ENCODE measurements around the gene MLKL. TPM values are rescaled to one million over a fixed set of nuclear protein-coding genes. Genes with fewer than 3 reads are reported as not detected.
"Not testable (repeated sequence)": the region's sequence is repeated elsewhere in the genome, so short reads cannot be mapped to it uniquely, and the experiment has no call there.

Gene MLKL
- total and polyA plus RNA-seq, 2 donors: 5.2 to 10.7 TPM

- 89% methylated on average over 12 of the region's 12 CpGs for WGBS
- Histone ChIP-seq H3K27ac (ENCODE audit: low read depth) (no peak overlapping the region), H3K36me3 (ENCODE audit: insufficient read depth) (no peaks in the 10 kb centered on the region), H3K4me3 (ENCODE audit: low read depth, low read length) (no peak overlapping the region), H3K4me1 (ENCODE audit: insufficient read depth) (no peaks in the 10 kb centered on the region)
- DNase-seq (ENCODE audit: extremely low spot score): no peak
Measured at GRCh38 chr16:74725651-74726455, 25.2 kb upstream of the MLKL start.

DNA sequence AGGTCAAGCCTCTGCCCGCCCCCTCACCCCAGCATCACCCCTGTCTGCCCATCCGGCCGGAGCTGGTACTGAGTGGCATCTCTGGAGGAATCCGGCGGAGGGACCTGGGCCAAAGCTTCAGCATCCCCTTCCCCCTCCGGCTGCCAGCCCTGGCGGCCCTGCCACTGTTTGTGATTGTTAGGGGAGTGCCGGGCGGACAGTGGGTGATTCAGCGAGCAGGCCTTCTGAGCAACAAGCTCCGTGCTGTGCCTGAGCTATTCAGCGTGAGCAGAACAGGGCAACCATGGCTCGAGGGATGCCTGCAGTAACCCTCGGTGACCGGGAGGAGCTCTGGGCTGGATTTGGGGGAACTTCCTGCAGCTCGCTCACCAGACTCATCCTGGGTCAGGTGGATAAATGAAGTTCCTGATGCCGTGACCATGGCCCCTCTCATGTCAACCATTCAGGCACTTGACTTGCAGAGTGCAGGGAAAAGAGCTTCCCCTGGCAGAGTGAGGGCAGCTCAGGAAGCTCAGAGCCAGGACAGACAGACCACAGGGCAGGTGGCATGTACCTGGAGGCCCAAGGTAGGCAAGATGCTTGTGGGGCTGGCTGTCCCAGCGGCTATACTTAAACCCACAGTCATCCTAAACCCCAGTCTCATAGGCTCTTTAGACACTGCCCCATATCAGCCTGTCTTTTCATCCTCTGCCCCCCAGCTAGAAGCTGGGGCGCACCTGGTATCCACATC lies 24.3 kb upstream of the MLKL start:
- no peaks in the 10 kb centered on the region for H3K4me1 ChIP-seq (ENCODE audit: insufficient read depth)
- 47% methylated on average over 19 of the region's 19 CpGs for WGBS
- no peak overlapping the region for H3K4me3 ChIP-seq (ENCODE audit: low read depth, low read length)
- no peaks in the 10 kb centered on the region for H3K36me3 ChIP-seq (ENCODE audit: insufficient read depth)
- no peak for DNase-seq (ENCODE audit: extremely low spot score)
- H3K27ac ChIP-seq (ENCODE audit: low read depth): no peak overlapping the region

GRCh38 chr16:74723256-74723655 lies 22.6 kb upstream of the MLKL start:
- WGBS: 77% methylated on average over 7 of the region's 7 CpGs
- no peak overlapping the region for H3K27ac ChIP-seq (ENCODE audit: low read depth)
- no peaks in the 10 kb centered on the region for H3K36me3 ChIP-seq (ENCODE audit: insufficient read depth)
- no peak overlapping the region for H3K4me3 ChIP-seq (ENCODE audit: low read depth, low read length)
- H3K4me1 ChIP-seq (ENCODE audit: insufficient read depth): no peaks in the 10 kb centered on the region
- DNase-seq (ENCODE audit: extremely low spot score): no peak

DNA sequence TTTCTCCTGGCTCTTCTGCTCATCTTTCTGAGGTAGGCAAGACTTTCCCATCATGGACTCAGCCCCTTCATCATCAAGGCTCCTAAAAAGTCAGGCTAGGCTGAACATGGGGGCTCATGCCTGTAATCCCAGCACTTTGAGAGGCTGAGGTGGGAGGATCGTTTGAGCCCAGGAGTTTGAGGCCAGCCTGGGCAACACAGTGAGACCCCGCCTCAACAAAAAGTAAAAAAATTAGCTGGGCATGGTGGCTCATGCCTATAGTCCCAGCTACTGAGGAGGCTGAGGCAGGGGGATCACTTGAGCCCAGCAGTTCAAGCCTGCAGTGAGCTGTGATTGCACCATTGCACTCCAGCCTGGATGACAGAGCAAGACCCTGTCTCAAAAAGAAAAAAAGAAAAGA lies 21.5 kb upstream of the MLKL start:
- H3K27ac ChIP-seq (ENCODE audit: low read depth); H3K4me1 ChIP-seq (ENCODE audit: insufficient read depth); H3K36me3 ChIP-seq (ENCODE audit: insufficient read depth); DNase-seq (ENCODE audit: extremely low spot score); H3K4me3 ChIP-seq (ENCODE audit: low read depth, low read length): not testable (repeated sequence)
- WGBS: 90% methylated on average over 2 of the region's 2 CpGs

GRCh38 chr16:74721716-74722115 lies 21.1 kb upstream of the MLKL start:
- DNase-seq (ENCODE audit: extremely low spot score): no peak
- no peaks in the 10 kb centered on the region for H3K4me1 ChIP-seq (ENCODE audit: insufficient read depth)
- H3K36me3 ChIP-seq (ENCODE audit: insufficient read depth): no peaks in the 10 kb centered on the region
- H3K27ac ChIP-seq (ENCODE audit: low read depth): no peak overlapping the region
- WGBS: 81% methylated on average over 11 of the region's 11 CpGs
- no peak overlapping the region for H3K4me3 ChIP-seq (ENCODE audit: low read depth, low read length)

GRCh38 chr16:74720579-74720978 lies 19.9 kb upstream of the MLKL start:
- Histone ChIP-seq H3K4me1 (ENCODE audit: insufficient read depth) (no peaks in the 10 kb centered on the region), H3K36me3 (ENCODE audit: insufficient read depth) (no peaks in the 10 kb centered on the region), H3K4me3 (ENCODE audit: low read depth, low read length) (no peak overlapping the region), H3K27ac (ENCODE audit: low read depth) (no peak overlapping the region)
- no peak for DNase-seq (ENCODE audit: extremely low spot score)
- WGBS: 54% methylated on average over 5 of the region's 5 CpGs

DNA sequence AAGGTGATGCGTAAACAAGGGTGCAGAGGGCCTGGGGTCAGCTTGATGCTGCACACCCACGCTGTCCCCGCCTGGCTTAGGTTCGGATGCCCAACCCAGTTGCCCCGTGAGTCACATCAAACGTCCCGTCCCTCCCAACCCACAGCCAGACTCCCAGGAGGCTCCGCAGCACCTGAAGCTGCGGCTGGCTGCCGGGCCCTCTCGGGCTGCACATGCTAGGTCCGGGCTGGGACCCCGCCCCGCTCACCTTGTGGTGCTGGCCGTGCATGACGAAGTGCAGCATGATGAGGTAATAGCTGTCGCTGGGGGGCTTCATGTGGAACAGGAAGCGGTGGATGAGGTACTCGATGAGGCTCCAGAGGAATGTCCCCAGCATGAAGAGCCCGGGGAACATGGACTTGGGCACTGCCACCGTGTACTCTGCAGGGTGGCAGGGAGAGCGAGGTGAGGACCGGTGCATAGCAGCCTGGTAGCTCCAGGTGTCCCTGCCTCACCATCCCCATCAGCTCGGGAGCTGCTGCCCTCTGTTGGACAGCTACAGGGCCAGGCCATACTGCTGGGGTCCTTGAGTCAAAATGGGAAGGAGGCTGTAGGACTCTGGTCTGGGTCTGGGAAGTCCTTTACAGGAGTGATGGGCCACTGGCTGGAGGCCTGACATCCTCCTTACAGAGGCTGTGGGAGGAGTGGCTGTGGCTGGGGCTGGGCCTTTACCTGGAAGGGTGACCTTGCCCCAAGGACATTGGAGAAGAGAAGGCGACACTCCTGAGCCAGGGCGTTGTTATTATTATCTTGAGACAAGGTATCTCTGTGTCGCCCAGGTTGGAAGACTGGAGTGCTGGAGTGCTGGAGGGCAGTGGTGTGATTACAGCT lies 18.3 kb upstream of the MLKL start:
- WGBS: 91% methylated on average over 27 of the region's 27 CpGs
- no peak for DNase-seq (ENCODE audit: extremely low spot score)
- Histone ChIP-seq H3K4me3 (ENCODE audit: low read depth, low read length) (no peak overlapping the region), H3K36me3 (ENCODE audit: insufficient read depth) (no peaks in the 10 kb centered on the region), H3K27ac (ENCODE audit: low read depth) (no peak overlapping the region), H3K4me1 (ENCODE audit: insufficient read depth) (no peaks in the 10 kb centered on the region)

GRCh38 chr16:74718140-74718539 lies 17.5 kb upstream of the MLKL start:
- Histone ChIP-seq H3K4me1 (ENCODE audit: insufficient read depth) (no peaks in the 10 kb centered on the region), H3K27ac (ENCODE audit: low read depth) (no peak overlapping the region), H3K4me3 (ENCODE audit: low read depth, low read length) (no peak overlapping the region), H3K36me3 (ENCODE audit: insufficient read depth) (no peaks in the 10 kb centered on the region)
- DNase-seq (ENCODE audit: extremely low spot score): no peak
- 89% methylated on average over 13 of the region's 13 CpGs for WGBS

GRCh38 chr16:74717367-74717766 lies 16.7 kb upstream of the MLKL start:
- WGBS: 80% methylated on average over 7 of the region's 7 CpGs
- Histone ChIP-seq H3K4me1 (ENCODE audit: insufficient read depth) (no peaks in the 10 kb centered on the region), H3K4me3 (ENCODE audit: low read depth, low read length) (no peak overlapping the region), H3K36me3 (ENCODE audit: insufficient read depth) (no peaks in the 10 kb centered on the region), H3K27ac (ENCODE audit: low read depth) (no peak overlapping the region)
- no peak for DNase-seq (ENCODE audit: extremely low spot score)

GRCh38 chr16:74716355-74716754 lies 15.7 kb upstream of the MLKL start:
- no peak overlapping the region for H3K27ac ChIP-seq (ENCODE audit: low read depth)
- H3K36me3 ChIP-seq (ENCODE audit: insufficient read depth): no peaks in the 10 kb centered on the region
- 83% methylated on average over 15 of the region's 15 CpGs for WGBS
- no peak overlapping the region for H3K4me3 ChIP-seq (ENCODE audit: low read depth, low read length)
- no peaks in the 10 kb centered on the region for H3K4me1 ChIP-seq (ENCODE audit: insufficient read depth)
- DNase-seq (ENCODE audit: extremely low spot score): no peak

DNA sequence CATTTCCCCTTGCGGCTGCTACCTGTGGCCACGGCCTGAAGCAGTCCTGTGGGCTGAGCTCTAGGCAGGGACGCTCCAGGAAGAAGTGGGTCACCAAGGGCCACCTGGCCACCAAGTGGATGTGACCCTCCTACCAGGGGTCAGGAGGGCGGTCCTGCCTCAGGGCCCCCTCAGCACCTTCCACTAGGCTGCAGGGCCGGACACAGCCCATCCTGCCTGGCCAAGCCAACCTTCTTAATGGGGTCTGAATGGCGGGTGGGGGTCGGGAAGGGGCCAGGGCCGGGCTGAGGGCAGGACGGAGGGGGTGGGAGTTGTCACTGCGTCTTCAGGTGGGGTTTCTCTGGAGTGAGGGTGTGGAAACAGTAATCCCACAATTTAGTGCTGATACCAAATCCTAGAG lies 13.2 kb upstream of the MLKL start:
- Histone ChIP-seq H3K4me1 (ENCODE audit: insufficient read depth) (no peaks in the 10 kb centered on the region), H3K36me3 (ENCODE audit: insufficient read depth) (no peaks in the 10 kb centered on the region), H3K4me3 (ENCODE audit: low read depth, low read length) (no peak overlapping the region), H3K27ac (ENCODE audit: low read depth) (no peak overlapping the region)
- no peak for DNase-seq (ENCODE audit: extremely low spot score)
- 88% methylated on average over 10 of the region's 10 CpGs for WGBS

DNA sequence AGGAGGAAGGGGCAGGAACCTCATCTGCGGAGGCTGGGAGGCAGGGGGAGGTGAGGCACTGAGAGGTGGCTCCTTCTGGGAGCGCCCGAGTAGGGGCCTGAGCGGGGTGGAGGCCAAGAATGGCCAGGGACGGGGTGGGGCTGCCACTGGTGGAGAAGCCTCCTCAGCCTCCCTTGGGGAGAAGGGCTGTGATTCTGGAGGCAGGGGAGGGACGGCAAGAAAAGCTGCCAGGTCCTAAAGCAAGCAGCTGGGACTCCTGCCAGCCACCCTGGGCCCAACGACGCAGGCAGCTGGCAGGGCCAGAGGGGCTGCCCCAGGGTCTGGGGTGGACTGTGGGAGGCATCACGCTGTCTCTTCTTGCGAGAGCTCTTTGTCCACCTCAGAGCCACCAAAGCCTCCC lies 12.7 kb upstream of the MLKL start:
- no peak for DNase-seq (ENCODE audit: extremely low spot score)
- no peaks in the 10 kb centered on the region for H3K36me3 ChIP-seq (ENCODE audit: insufficient read depth)
- no peak overlapping the region for H3K27ac ChIP-seq (ENCODE audit: low read depth)
- WGBS: 68% methylated on average over 10 of the region's 10 CpGs
- no peak overlapping the region for H3K4me3 ChIP-seq (ENCODE audit: low read depth, low read length)
- no peaks in the 10 kb centered on the region for H3K4me1 ChIP-seq (ENCODE audit: insufficient read depth)

- H3K27ac ChIP-seq (ENCODE audit: low read depth): no peak overlapping the region
- WGBS: 90% methylated on average over 12 of the region's 12 CpGs
- no peaks in the 10 kb centered on the region for H3K36me3 ChIP-seq (ENCODE audit: insufficient read depth)
- no peak for DNase-seq (ENCODE audit: extremely low spot score)
- H3K4me3 ChIP-seq (ENCODE audit: low read depth, low read length): no peak overlapping the region
- no peaks in the 10 kb centered on the region for H3K4me1 ChIP-seq (ENCODE audit: insufficient read depth)
Measured at GRCh38 chr16:74711938-74712337, 11.3 kb upstream of the MLKL start.
